SK-N-SH (cell line): ENCODE data around the gene MAML3.

ENCODE experiments used
- CHD2 ChIP-seq: fragments of 150-350 bp; IDR thresholded peaks from 2 replicates; pipeline ENCODE4 v1.6.1; 2018; ENCODE audit warnings: low read length; ENCODE audit not compliant: partially characterized antibody
- FOSL2 ChIP-seq: IDR thresholded peaks from 2 replicates; pipeline ENCODE4 v1.4.0; 2012; ENCODE audit warnings: low read depth, mild to moderate bottlenecking, moderate library complexity, borderline replicate concordance
- POLR2AphosphoS5 ChIP-seq: IDR thresholded peaks from 2 replicates; pipeline ENCODE4 v1.6.1; 2012; ENCODE audit warnings: low read depth, low read length
- SMC3 ChIP-seq: IDR thresholded peaks from 2 replicates; pipeline ENCODE4 v1.6.1; 2012; ENCODE audit warnings: low read depth, low read length, improper control_type of control experiment
- TAF1 ChIP-seq: IDR thresholded peaks from 2 replicates; pipeline ENCODE4 v1.6.1; 2012; ENCODE audit warnings: low read depth, mild to moderate bottlenecking, low read length, moderate library complexity, borderline replicate concordance
- TF ChIP-seq, protein P1 (sequence below): fragments of 150-350 bp; IDR thresholded peaks from 2 replicates; pipeline ENCODE4 v1.6.1; 2017; ENCODE audit warnings: antibody characterized with exemption, low read length, low read depth, borderline replicate concordance
- TF ChIP-seq, protein P2 (sequence below): fragments of 200-600 bp; sonication (generic); IDR thresholded peaks from 2 replicates; pipeline ENCODE4 v1.6.1; 2017; ENCODE audit warnings: antibody characterized with exemption, mild to moderate bottlenecking, moderate library complexity
- TF ChIP-seq, protein P3 (sequence below): IDR thresholded peaks from 2 replicates; pipeline ENCODE4 v1.6.1; 2012; ENCODE audit warnings: mild to moderate bottlenecking, low read depth, low read length, moderate library complexity

DNA sequence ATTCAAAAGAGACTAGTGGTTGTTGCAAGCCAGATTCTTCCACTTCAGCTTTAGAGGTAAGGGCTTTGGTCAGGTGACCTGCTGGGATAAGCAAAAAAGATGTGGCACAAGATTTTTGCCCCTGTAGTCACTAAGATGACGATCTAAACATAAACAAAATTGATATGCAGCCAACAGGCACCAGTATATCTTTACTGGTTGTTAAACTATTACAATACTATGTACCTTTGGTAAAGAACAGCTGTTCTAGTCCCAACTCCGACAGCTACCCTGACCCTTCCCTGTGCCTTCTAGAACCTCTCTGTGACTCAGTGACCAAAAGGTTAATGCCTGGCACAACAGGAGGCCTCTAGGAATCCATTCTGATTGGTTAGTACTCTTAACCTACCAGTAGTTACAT is 428.7 kb downstream of the MAML3 start:
- TF ChIP-seq POLR2AphosphoS5, result no peak
- TF ChIP-seq, protein P1, sequence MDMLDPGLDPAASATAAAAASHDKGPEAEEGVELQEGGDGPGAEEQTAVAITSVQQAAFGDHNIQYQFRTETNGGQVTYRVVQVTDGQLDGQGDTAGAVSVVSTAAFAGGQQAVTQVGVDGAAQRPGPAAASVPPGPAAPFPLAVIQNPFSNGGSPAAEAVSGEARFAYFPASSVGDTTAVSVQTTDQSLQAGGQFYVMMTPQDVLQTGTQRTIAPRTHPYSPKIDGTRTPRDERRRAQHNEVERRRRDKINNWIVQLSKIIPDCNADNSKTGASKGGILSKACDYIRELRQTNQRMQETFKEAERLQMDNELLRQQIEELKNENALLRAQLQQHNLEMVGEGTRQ, result no peak
- TF ChIP-seq TAF1, result no peak
- TF ChIP-seq, protein P2, sequence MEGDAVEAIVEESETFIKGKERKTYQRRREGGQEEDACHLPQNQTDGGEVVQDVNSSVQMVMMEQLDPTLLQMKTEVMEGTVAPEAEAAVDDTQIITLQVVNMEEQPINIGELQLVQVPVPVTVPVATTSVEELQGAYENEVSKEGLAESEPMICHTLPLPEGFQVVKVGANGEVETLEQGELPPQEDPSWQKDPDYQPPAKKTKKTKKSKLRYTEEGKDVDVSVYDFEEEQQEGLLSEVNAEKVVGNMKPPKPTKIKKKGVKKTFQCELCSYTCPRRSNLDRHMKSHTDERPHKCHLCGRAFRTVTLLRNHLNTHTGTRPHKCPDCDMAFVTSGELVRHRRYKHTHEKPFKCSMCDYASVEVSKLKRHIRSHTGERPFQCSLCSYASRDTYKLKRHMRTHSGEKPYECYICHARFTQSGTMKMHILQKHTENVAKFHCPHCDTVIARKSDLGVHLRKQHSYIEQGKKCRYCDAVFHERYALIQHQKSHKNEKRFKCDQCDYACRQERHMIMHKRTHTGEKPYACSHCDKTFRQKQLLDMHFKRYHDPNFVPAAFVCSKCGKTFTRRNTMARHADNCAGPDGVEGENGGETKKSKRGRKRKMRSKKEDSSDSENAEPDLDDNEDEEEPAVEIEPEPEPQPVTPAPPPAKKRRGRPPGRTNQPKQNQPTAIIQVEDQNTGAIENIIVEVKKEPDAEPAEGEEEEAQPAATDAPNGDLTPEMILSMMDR, result no peak
- TF ChIP-seq FOSL2, result no peak
- TF ChIP-seq SMC3, result no peak
- no peak for TF ChIP-seq CHD2
- TF ChIP-seq, protein P3, sequence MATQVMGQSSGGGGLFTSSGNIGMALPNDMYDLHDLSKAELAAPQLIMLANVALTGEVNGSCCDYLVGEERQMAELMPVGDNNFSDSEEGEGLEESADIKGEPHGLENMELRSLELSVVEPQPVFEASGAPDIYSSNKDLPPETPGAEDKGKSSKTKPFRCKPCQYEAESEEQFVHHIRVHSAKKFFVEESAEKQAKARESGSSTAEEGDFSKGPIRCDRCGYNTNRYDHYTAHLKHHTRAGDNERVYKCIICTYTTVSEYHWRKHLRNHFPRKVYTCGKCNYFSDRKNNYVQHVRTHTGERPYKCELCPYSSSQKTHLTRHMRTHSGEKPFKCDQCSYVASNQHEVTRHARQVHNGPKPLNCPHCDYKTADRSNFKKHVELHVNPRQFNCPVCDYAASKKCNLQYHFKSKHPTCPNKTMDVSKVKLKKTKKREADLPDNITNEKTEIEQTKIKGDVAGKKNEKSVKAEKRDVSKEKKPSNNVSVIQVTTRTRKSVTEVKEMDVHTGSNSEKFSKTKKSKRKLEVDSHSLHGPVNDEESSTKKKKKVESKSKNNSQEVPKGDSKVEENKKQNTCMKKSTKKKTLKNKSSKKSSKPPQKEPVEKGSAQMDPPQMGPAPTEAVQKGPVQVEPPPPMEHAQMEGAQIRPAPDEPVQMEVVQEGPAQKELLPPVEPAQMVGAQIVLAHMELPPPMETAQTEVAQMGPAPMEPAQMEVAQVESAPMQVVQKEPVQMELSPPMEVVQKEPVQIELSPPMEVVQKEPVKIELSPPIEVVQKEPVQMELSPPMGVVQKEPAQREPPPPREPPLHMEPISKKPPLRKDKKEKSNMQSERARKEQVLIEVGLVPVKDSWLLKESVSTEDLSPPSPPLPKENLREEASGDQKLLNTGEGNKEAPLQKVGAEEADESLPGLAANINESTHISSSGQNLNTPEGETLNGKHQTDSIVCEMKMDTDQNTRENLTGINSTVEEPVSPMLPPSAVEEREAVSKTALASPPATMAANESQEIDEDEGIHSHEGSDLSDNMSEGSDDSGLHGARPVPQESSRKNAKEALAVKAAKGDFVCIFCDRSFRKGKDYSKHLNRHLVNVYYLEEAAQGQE, result no peak
